Liver (tissue), 9 donors: ENCODE measurements around the gene CD300E. TPM values are rescaled to one million over a fixed set of nuclear protein-coding genes. Genes with fewer than 3 reads are reported as not detected.

Experiments used
- DNase-seq: peaks from one replicate; pipeline ENCODE4 v3.0.0-alpha.2; 2017; ENCODE audit warnings: low spot score
- H3K27ac ChIP-seq, 2 donors: one replicate each; pipeline ENCODE4 v1.7.0; 2013; ENCODE audit warnings: inconsistent platforms in 2 of 2, low read length in 2 of 2, control low read depth in 1 of 2, low read depth in 1 of 2, mild to moderate bottlenecking in 1 of 2
- H3K27me3 ChIP-seq, 4 donors: one replicate each; pipeline versions ENCODE4 v1.6.1 to v1.7.0; 2013; ENCODE audit warnings: low read length in 3 of 4, inconsistent platforms in 1 of 4, mild to moderate bottlenecking in 1 of 4, moderate library complexity in 1 of 4; ENCODE audit not compliant: control insufficient read depth in 4 of 4, insufficient read depth in 4 of 4
- H3K36me3 ChIP-seq, 4 donors: one replicate each; pipeline versions ENCODE4 v1.6.1 to v1.7.0; 2013; ENCODE audit warnings: low read length in 3 of 4, mild to moderate bottlenecking in 3 of 4, low read depth in 1 of 4, moderate library complexity in 1 of 4; ENCODE audit not compliant: control insufficient read depth in 4 of 4, insufficient read depth in 3 of 4
- H3K4me1 ChIP-seq, 4 donors: one replicate each; pipeline versions ENCODE4 v1.6.1 to v1.7.0; 2013; ENCODE audit warnings: low read length in 3 of 4, mild to moderate bottlenecking in 3 of 4, moderate library complexity in 1 of 4; ENCODE audit not compliant: control insufficient read depth in 4 of 4, insufficient read depth in 4 of 4
- H3K4me3 ChIP-seq, 3 donors: one replicate each; pipeline versions ENCODE4 v1.6.1 to v1.7.0; 2013; ENCODE audit warnings: low read length in 3 of 3, control low read depth in 1 of 3, low read depth in 1 of 3, mild to moderate bottlenecking in 1 of 3
- H3K9ac ChIP-seq, 2 donors: one replicate each; pipeline ENCODE4 v1.7.0; 2013; ENCODE audit warnings: low read length in 2 of 2, mild to moderate bottlenecking in 2 of 2, moderate library complexity in 2 of 2, control low read depth in 1 of 2, low read depth in 1 of 2
- H3K9me3 ChIP-seq, 4 donors: one replicate each; pipeline versions ENCODE4 v1.6.1 to v1.7.0; 2013; ENCODE audit warnings: low read length in 3 of 4; ENCODE audit not compliant: control insufficient read depth in 4 of 4
- FOXA1 ChIP-seq: IDR thresholded peaks from 2 replicates; pipeline ENCODE4 v1.6.1; 2016; ENCODE audit warnings: antibody characterized with exemption
- FOXA2 ChIP-seq: IDR thresholded peaks from 2 replicates; pipeline ENCODE4 v1.6.1; 2016; ENCODE audit warnings: antibody characterized with exemption
- HNF4G ChIP-seq: IDR thresholded peaks from 2 replicates; pipeline ENCODE4 v1.6.1; 2016; ENCODE audit warnings: antibody characterized with exemption
- JUND ChIP-seq, 2 donors: IDR thresholded peaks; 2 replicates each; pipeline ENCODE4 v1.6.1; 2016; ENCODE audit warnings: antibody characterized with exemption in 2 of 2
- RAD21 ChIP-seq, 2 donors: IDR thresholded peaks; 2 replicates each; pipeline ENCODE4 v1.6.1; 2016; ENCODE audit warnings: antibody characterized with exemption in 2 of 2, mild to moderate bottlenecking in 2 of 2
- YY1 ChIP-seq: IDR thresholded peaks from 2 replicates; pipeline ENCODE4 v1.6.1; 2016; ENCODE audit warnings: antibody characterized with exemption, mild to moderate bottlenecking
- WGBS: extraction: QIAGEN DNeasy Blood & Tissue Kit; methylation state at CpG from one replicate; pipeline ENCODE4 v1.1.7; 2013; 5-methylcytosine and 5-hydroxymethylcytosine counted together
- polyA plus RNA-seq, 2 donors: library from polyadenylated mRNA; stranded (reverse) in 1 of 2; unstranded in 1 of 2; fragments of 200-250 nt in 1 of 2; fragments of >200 nt in 1 of 2; fragmentation: Nextera tagmentation in 1 of 2; extraction: Ambion mirVana in 1 of 2; gene quantifications; one replicate each; pipeline versions ENCODE4 v1.2.1 to v1.2.3, GENCODE V29; 2013 to 2015
- total RNA-seq, 2 donors: library from RNA; depleted of rRNA; stranded (reverse); fragments of >200 nt; gene quantifications; one replicate each; pipeline ENCODE4 v1.2.3, GENCODE V29; 2014
- TF ChIP-seq, protein P1 (sequence below): IDR thresholded peaks from 2 replicates; pipeline ENCODE4 v1.6.1; 2016; ENCODE audit warnings: antibody characterized with exemption
- TF ChIP-seq, protein P2 (sequence below): fragments of 150-350 bp; IDR thresholded peaks from 2 replicates; pipeline ENCODE4 v1.5.1; 2017; ENCODE audit warnings: improper control_type of control experiment, low read depth, low read length; ENCODE audit not compliant: missing input control
- TF ChIP-seq, protein P3 (sequence below): IDR thresholded peaks from 2 replicates; pipeline ENCODE4 v1.6.1; 2016; ENCODE audit warnings: antibody characterized with exemption
- TF ChIP-seq, protein P4 (sequence below): IDR thresholded peaks from 2 replicates; pipeline ENCODE4 v1.6.1; 2016; ENCODE audit warnings: antibody characterized with exemption
- donor health status: healthy.
- donor health status: healthy.
- donor health status: healthy.
- donor health status: healthy.
- donor health status: healthy.

Gene CD300E
- total and polyA plus RNA-seq, 4 donors: 0.07 to 0.75 (median 0.34) TPM

DNA sequence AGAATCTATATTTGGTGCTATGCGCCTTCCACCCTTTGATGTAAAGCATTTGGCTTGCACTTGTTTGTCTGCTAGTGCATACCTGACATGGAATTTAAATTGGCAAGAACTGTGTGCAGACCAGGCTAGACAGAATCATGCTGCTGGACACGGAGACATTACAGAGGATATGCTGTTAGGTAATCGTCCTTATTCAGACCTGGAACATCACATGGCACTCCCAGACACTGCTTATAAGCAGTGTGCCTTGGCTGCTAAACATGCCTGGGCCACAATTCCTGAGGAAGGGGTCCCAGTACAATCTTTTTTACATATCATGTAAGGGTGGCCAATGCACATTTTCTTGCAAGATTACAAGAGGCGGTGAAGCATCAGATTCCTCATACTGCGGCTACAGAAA is 37.8 kb downstream of the CD300E start:
- WGBS: 83% methylated on average over 5 of the region's 5 CpGs

DNA sequence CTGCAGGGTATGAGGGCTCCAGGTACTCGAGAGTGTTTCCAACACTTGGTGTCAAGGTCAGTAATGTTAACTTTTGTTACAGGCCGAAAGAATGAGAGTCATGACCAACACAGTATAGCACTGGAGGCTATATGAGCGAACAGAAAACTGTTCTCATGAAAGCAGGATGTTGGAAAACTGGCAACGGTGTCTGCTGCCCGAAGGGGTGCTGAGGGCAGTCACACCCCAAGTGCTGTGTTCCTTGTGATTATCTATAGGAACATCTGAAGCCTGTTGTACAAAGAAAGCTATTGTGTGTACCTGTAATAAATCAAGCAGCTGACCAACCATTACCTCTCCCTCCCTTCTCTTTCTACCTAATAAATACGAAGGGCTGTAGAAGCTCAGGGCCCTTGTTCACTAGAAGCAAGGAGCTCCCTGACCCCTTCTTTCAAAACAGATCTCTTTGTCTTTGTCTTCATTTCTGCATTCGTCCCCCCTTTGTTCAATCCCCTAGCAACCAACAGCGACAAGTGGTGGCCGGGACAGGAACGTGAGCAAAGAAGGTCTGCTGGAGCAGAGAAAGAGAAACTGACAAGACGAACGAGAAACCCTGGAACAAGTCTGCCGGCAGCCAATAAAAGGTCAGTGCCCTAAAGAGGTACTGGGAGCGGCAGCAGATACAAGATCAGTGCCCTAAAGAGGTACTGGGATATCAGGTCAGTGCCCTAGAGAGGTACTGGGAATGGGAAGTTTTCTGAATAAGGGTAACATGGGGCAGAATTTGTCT is 39.1 kb downstream of the CD300E start:
- peaks cover 0 to 2% (median 0%) of the 10 kb centered on the region in 4 donors for H3K9me3 ChIP-seq
- TF ChIP-seq HNF4G: no peak
- no peak overlapping the region for H3K27ac ChIP-seq
- no peaks in the 10 kb centered on the region for H3K27me3 ChIP-seq
- H3K4me1 ChIP-seq: no peaks in the 10 kb centered on the region
- no peak overlapping the region for H3K4me3 ChIP-seq
- H3K36me3 ChIP-seq: no peaks in the 10 kb centered on the region
- DNase-seq: no peak
- 70% methylated on average over 14 of the region's 14 CpGs for WGBS
- H3K9ac ChIP-seq: no peak overlapping the region

More for the DNA sequence above, 37.8 kb downstream of the CD300E start:
- Histone ChIP-seq H3K9me3 (peaks cover 0 to 2% (median 0%) of the 10 kb centered on the region in 4 donors), H3K36me3 (no peaks in the 10 kb centered on the region), H3K4me3 (no peak overlapping the region), H3K9ac (no peak overlapping the region), H3K27me3 (no peaks in the 10 kb centered on the region), H3K27ac (no peak overlapping the region), H3K4me1 (no peaks in the 10 kb centered on the region)
- TF ChIP-seq FOXA2 (no peak), JUND (IDR thresholded peaks at IDR 0.05) (no peak), RAD21 (IDR thresholded peaks at IDR 0.05) (no peak), HNF4G (no peak), YY1 (no peak), FOXA1 (no peak)
- TF ChIP-seq, protein P1, sequence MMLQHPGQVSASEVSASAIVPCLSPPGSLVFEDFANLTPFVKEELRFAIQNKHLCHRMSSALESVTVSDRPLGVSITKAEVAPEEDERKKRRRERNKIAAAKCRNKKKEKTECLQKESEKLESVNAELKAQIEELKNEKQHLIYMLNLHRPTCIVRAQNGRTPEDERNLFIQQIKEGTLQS: no peak
- TF ChIP-seq, protein P2, sequence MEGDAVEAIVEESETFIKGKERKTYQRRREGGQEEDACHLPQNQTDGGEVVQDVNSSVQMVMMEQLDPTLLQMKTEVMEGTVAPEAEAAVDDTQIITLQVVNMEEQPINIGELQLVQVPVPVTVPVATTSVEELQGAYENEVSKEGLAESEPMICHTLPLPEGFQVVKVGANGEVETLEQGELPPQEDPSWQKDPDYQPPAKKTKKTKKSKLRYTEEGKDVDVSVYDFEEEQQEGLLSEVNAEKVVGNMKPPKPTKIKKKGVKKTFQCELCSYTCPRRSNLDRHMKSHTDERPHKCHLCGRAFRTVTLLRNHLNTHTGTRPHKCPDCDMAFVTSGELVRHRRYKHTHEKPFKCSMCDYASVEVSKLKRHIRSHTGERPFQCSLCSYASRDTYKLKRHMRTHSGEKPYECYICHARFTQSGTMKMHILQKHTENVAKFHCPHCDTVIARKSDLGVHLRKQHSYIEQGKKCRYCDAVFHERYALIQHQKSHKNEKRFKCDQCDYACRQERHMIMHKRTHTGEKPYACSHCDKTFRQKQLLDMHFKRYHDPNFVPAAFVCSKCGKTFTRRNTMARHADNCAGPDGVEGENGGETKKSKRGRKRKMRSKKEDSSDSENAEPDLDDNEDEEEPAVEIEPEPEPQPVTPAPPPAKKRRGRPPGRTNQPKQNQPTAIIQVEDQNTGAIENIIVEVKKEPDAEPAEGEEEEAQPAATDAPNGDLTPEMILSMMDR: no peak
- TF ChIP-seq, protein P3, sequence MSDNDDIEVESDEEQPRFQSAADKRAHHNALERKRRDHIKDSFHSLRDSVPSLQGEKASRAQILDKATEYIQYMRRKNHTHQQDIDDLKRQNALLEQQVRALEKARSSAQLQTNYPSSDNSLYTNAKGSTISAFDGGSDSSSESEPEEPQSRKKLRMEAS: no peak
- DNase-seq: no peak

DNA sequence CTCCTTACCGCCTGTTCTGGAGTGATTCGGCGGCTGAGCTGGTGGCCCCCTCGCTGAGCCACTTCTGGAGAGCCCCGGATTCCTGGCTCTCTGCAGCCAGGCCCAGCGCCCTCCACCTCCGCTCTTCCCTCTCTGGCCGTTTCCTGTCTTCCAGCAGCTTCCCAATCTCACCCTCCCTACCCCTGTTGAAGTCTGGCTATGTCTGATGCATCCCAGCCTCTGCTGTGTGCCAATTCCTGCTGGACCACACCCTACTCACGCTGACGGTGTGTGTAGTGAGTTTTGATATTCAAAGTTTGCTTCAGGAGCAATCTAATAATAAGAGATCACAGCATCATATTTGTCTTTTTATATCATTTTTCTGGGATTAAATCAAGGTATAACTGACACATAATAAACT is 40.9 kb downstream of the CD300E start:
- Histone ChIP-seq H3K27ac (no peak overlapping the region), H3K27me3 (no peaks in the 10 kb centered on the region), H3K4me1 (no peaks in the 10 kb centered on the region), H3K9ac (no peak overlapping the region), H3K9me3 (peaks cover 0 to 2% (median 0%) of the 10 kb centered on the region in 4 donors), H3K36me3 (no peaks in the 10 kb centered on the region), H3K4me3 (no peak overlapping the region)
- no peak for DNase-seq
- WGBS: 79% methylated on average over 10 of the region's 10 CpGs
- no peak for TF ChIP-seq FOXA2
- TF ChIP-seq FOXA1: no peak
- TF ChIP-seq, protein P4, sequence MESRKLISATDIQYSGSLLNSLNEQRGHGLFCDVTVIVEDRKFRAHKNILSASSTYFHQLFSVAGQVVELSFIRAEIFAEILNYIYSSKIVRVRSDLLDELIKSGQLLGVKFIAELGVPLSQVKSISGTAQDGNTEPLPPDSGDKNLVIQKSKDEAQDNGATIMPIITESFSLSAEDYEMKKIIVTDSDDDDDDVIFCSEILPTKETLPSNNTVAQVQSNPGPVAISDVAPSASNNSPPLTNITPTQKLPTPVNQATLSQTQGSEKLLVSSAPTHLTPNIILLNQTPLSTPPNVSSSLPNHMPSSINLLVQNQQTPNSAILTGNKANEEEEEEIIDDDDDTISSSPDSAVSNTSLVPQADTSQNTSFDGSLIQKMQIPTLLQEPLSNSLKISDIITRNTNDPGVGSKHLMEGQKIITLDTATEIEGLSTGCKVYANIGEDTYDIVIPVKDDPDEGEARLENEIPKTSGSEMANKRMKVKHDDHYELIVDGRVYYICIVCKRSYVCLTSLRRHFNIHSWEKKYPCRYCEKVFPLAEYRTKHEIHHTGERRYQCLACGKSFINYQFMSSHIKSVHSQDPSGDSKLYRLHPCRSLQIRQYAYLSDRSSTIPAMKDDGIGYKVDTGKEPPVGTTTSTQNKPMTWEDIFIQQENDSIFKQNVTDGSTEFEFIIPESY: no peak
- TF ChIP-seq, protein P1: no peak
- TF ChIP-seq RAD21 (IDR thresholded peaks at IDR 0.05): no peak
